GM18526 (cell line): ENCODE data around the gene NOCT.

Experiments used
- POLR2A ChIP-seq: IDR thresholded peaks from 3 replicates; pipeline ENCODE4 v1.6.1; 2011; ENCODE audit not compliant: insufficient read length; ENCODE audit errors: extremely low read depth

Gene NOCT

GRCh38 chr4:139015269-139015947 lies at the start of gene NOCT:
TSS of gene NOCT (plus strand) at chr4:139015781. CDS start at chr4:139015982, 201 bp downstream.
- TF ChIP-seq POLR2A, result peak; percentile 97

- no peak for TF ChIP-seq POLR2A
Observed at GRCh38 chr4:138967313-138967712, 48.3 kb upstream of the NOCT start.

GRCh38 chr4:138972956-138973801 lies 42.4 kb upstream of the NOCT start:
- TF ChIP-seq POLR2A, result no peak

- TF ChIP-seq POLR2A, result no peak
Observed at GRCh38 chr4:138975225-138975624, 40.4 kb upstream of the NOCT start.

GRCh38 chr4:138976526-138976925 lies 39.1 kb upstream of the NOCT start:
- TF ChIP-seq POLR2A, result no peak

- TF ChIP-seq POLR2A, result no peak
Observed at GRCh38 chr4:138977524-138977923, 38.1 kb upstream of the NOCT start.

- TF ChIP-seq POLR2A, result no peak
Observed at GRCh38 chr4:138978028-138978585, 37.5 kb upstream of the NOCT start.

- no peak for TF ChIP-seq POLR2A
Observed at GRCh38 chr4:138978600-138978999, 37.0 kb upstream of the NOCT start.

- TF ChIP-seq POLR2A, result no peak
Observed at GRCh38 chr4:138979742-138980141, 35.8 kb upstream of the NOCT start.

GRCh38 chr4:138981930-138982390 lies 33.6 kb upstream of the NOCT start:
- no peak for TF ChIP-seq POLR2A

- TF ChIP-seq POLR2A, result no peak
Observed at GRCh38 chr4:138982754-138983153, 32.8 kb upstream of the NOCT start.

GRCh38 chr4:138983690-138984089 lies 31.9 kb upstream of the NOCT start:
- no peak for TF ChIP-seq POLR2A

GRCh38 chr4:138984647-138985046 lies 30.9 kb upstream of the NOCT start:
- no peak for TF ChIP-seq POLR2A

- no peak for TF ChIP-seq POLR2A
Observed at GRCh38 chr4:138992676-138993075, 22.9 kb upstream of the NOCT start.

GRCh38 chr4:138996090-138996489 lies 19.5 kb upstream of the NOCT start:
- no peak for TF ChIP-seq POLR2A

- no peak for TF ChIP-seq POLR2A
Observed at GRCh38 chr4:138999666-139000065, 15.9 kb upstream of the NOCT start.
